GM10266 (cell line): ENCODE data around the gene FRS3.

ENCODE experiments used
- DNase-seq: peaks from one replicate; pipeline ENCODE4 v3.0.0; 2012; ENCODE audit errors: extremely low spot score
- TF ChIP-seq, protein P1 (sequence below): IDR thresholded peaks from 2 replicates; pipeline ENCODE4 v1.5.1; 2012; ENCODE audit warnings: mild to moderate bottlenecking, low read depth; ENCODE audit not compliant: control insufficient read depth, insufficient read depth; ENCODE audit errors: missing control alignments

FRS3 gene

GRCh38 chr6:41733360-41733706 lies 46.4 kb downstream of the FRS3 start:
- TF ChIP-seq, protein P1, sequence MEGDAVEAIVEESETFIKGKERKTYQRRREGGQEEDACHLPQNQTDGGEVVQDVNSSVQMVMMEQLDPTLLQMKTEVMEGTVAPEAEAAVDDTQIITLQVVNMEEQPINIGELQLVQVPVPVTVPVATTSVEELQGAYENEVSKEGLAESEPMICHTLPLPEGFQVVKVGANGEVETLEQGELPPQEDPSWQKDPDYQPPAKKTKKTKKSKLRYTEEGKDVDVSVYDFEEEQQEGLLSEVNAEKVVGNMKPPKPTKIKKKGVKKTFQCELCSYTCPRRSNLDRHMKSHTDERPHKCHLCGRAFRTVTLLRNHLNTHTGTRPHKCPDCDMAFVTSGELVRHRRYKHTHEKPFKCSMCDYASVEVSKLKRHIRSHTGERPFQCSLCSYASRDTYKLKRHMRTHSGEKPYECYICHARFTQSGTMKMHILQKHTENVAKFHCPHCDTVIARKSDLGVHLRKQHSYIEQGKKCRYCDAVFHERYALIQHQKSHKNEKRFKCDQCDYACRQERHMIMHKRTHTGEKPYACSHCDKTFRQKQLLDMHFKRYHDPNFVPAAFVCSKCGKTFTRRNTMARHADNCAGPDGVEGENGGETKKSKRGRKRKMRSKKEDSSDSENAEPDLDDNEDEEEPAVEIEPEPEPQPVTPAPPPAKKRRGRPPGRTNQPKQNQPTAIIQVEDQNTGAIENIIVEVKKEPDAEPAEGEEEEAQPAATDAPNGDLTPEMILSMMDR: no peak
- DNase-seq: no peak

- TF ChIP-seq, protein P1: no peak
These were observed 46.9 kb downstream of the FRS3 start for GRCh38 chr6:41732591-41733359.

DNA sequence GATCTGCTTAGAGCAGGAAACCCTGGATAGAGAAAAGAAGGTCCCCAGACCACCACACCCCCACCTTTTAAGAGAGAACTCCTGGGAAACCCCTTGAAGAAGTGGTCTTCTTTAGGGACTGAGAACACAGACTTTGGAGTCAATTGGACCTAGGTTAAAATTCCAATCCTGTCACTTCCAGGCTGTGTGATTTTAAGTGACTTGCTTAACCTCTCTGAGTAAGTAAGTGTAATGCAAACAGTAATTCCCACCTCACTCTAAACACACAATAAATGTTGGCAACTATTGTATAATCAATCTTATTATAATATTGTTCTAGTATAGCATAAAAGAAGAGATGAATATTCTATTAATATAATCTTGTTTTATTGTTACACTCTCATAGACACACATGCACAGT lies 47.6 kb downstream of the FRS3 start:
- no peak for DNase-seq
- TF ChIP-seq, protein P1: no peak

More at GRCh38 chr6:41732591-41733359, 46.9 kb downstream of the FRS3 start:
- peak; percentile 87 for DNase-seq

GRCh38 chr6:41731561-41732086 lies 48.1 kb downstream of the FRS3 start:
- DNase-seq: no peak
- TF ChIP-seq, protein P1: no peak

DNA sequence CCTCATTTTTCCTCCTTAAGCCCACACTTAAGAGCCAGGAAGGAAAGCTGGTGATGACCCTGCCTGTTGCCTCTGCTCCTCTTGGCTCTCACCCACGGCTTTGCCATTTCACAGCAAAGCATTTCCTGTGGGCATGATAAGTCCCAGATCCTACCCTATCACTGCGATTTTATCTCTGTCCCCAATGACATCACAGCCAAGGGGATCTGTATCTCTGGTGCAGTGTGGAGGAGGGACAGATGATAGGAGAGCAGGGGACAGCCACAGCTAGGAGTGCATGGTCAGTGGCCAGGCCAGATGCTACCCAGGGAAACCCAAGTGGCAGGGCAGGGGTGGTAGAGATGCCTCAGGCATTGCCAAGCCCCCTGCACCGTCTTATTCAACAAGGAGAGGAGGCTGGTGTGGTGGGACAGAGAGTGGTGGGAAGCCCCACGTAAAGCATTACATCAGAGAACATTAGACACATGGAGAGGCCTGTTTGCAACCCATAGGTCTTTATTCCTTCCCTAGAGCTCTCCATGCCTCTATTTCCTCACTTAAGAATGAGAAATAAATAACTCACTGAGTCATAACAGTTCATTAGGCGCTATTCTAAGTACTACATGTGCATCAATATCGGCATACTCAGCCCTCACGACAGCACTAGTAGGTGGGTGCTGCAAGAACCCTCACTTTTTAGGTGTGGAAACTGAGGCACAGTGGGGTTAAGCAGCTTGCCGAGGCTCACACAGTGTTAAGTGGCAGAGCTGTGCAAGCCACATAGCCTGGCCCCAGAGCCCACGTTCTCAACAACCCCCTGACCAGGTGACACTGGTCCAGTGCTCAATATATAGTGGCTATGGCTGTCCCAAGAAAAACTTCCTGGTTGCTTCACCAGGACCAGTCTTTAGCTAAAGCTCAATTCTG lies 48.9 kb downstream of the FRS3 start:
- TF ChIP-seq, protein P1: no peak

DNA sequence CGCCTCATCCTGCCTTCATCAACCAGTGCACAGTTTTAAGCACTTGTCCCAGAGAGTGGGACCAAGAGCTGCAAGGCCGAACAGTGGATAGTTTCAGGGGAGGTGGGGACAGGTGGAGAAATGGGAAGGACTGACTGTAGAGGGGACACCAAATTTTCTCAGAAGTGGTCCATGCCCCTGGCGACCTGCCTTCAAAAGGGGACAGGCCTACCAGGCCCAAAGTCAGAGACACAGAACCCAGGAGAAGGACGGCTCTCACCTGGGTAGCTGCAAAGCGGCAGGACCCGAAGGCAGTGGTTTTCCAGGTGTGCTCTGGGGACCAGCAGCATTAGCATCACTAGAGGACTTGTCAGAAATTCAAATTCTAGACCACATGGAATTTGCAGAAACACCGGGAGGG lies 50.1 kb downstream of the FRS3 start:
- DNase-seq: no peak
- TF ChIP-seq, protein P1: no peak

More for the DNA sequence above, 48.9 kb downstream of the FRS3 start:
- DNase-seq: no peak
